Gastrocnemius medialis (tissue), 4 donors: ENCODE data around the gene APOL5. TPM values are rescaled to one million over a fixed set of nuclear protein-coding genes. Genes with fewer than 3 reads are reported as not detected.
"Not testable (repeated sequence)": the region's sequence is repeated elsewhere in the genome, so short reads cannot be mapped to it uniquely, and the experiment has no call there.

Experiments used
- ATAC-seq, 2 donors: fragments of 150-250 bp; one replicate each; pipeline ENCODE4 v1.9.1; 2016
- DNase-seq, 2 donors: peaks; one replicate each; pipeline ENCODE4 v3.0.0-alpha.2; 2019
- H3K27ac ChIP-seq, 4 donors: fragments of 200-600 bp; sonication (generic); 1 replicate in 1 of 4; 2 replicates in 3 of 4; pipeline ENCODE4 v1.5.1; 2016 to 2018; ENCODE audit warnings: mild to moderate bottlenecking in 2 of 4, moderate library complexity in 1 of 4
- H3K27me3 ChIP-seq, 3 donors: fragments of 200-600 bp; sonication (generic) in 2 of 3; 1 replicate in 1 of 3; 2 replicates in 2 of 3; pipeline versions ENCODE4 v1.5.1 to v1.6.0; 2016 to 2019; ENCODE audit warnings: mild to moderate bottlenecking in 1 of 3, moderate library complexity in 1 of 3
- H3K36me3 ChIP-seq, 2 donors: fragments of 200-600 bp; sonication (generic) in 1 of 2; one replicate each; pipeline ENCODE4 v1.5.1; 2017 to 2018
- H3K4me1 ChIP-seq, 2 donors: fragments of 200-600 bp; sonication (generic) in 1 of 2; one replicate each; pipeline ENCODE4 v1.5.1; 2016 to 2017; ENCODE audit warnings: mild to moderate bottlenecking in 2 of 2
- H3K4me3 ChIP-seq, 4 donors: fragments of 200-600 bp; sonication (generic) in 3 of 4; 1 replicate in 1 of 4; 2 replicates in 3 of 4; pipeline ENCODE4 v1.5.1; 2016 to 2019; ENCODE audit warnings: mild to moderate bottlenecking in 2 of 4
- H3K9me3 ChIP-seq, 3 donors: fragments of 200-600 bp; sonication (generic) in 2 of 3; 1 replicate in 1 of 3; 2 replicates in 2 of 3; pipeline ENCODE4 v1.5.1; 2016 to 2019
- CTCF ChIP-seq, 5 experiments: fragments of 450-650 bp in 3 of 5; fragments of 200-600 bp in 2 of 5; sonication (generic) in 2 of 5; IDR thresholded peaks in 4 of 5; conservative IDR thresholded peaks in 1 of 5; 1 replicate in 4 of 5; 2 replicates in 1 of 5; pipeline ENCODE4 v1.5.1; 2016 to 2019; ENCODE audit warnings: antibody characterized with exemption in 5 of 5, mild to moderate bottlenecking in 3 of 5, moderate library complexity in 3 of 5
- POLR2A ChIP-seq, 2 donors: fragments of 450-650 bp; IDR thresholded peaks; one replicate each; pipeline ENCODE4 v1.6.1; 2017; ENCODE audit warnings: antibody characterized with exemption in 2 of 2, mild to moderate bottlenecking in 2 of 2, moderate library complexity in 2 of 2
- in situ Hi-C, 4 donors: fragments of 200-750 bp; cut with MboI; loops; one replicate each; pipeline versions ENCODE4 v1.15.0 to v1.8.0; 2017; ENCODE audit warnings: low sequenced_read_pairs in 4 of 4
- intact Hi-C: fragments of 100-400 bp; cut with DNase I; formaldehyde crosslinking; loops from one replicate; pipeline ENCODE4 v1.15.1; 2023; ENCODE audit warnings: low total_unique reads
- total RNA-seq, 4 donors: library from RNA; depleted of rRNA; stranded (reverse); fragments of >200 nt; gene quantifications; one replicate each; pipeline versions ENCODE4 v1.1.0 to v1.2.3, GENCODE V29; 2016

APOL5 gene
- total RNA-seq, 4 donors from 2014 or later: 0.29 TPM; not detected in 3

- no peak overlapping the region for H3K27ac ChIP-seq
Observed at GRCh38 chr22:35734517-35734827, 16.8 kb downstream of the APOL5 start.

GRCh38 chr22:35735542-35735941 is 17.9 kb downstream of the APOL5 start:
- no peak for DNase-seq
- Histone ChIP-seq H3K4me1 (peaks cover 19 to 24% of the 10 kb centered on the region in 2 donors), H3K4me3 (no peak overlapping the region), H3K9me3 (no peaks in the 10 kb centered on the region), H3K36me3 (peaks cover 0 to 7% of the 10 kb centered on the region in 2 donors), H3K27ac (no peak overlapping the region), H3K27me3 (no peaks in the 10 kb centered on the region)
- TF ChIP-seq POLR2A (IDR thresholded peaks at IDR 0.05): no peak
- no peak for TF ChIP-seq CTCF (IDR thresholded peaks at IDR 0.05 in 4 of 5, conservative IDR thresholded peaks at IDR 0.05 in 1 of 5)
- intact Hi-C loops: loop anchor here (10.0 kb wide), 1 partner anchor 301 kb away; no protein-coding TSS in a partner anchor
- in situ Hi-C loops: loop anchor here in 1 of 4 donors (10.0 kb wide), 1 partner anchor 101 kb away; no protein-coding TSS in a partner anchor
- no peak for ATAC-seq

More at GRCh38 chr22:35734517-35734827, 16.8 kb downstream of the APOL5 start:
- Histone ChIP-seq H3K4me1 (peaks cover 11 to 13% of the 10 kb centered on the region in 2 donors), H3K27me3 (no peaks in the 10 kb centered on the region), H3K9me3 (no peaks in the 10 kb centered on the region), H3K4me3 (no peak overlapping the region), H3K36me3 (peaks cover 0 to 7% of the 10 kb centered on the region in 2 donors)
- intact Hi-C loops: loop anchor here (10.0 kb wide), 1 partner anchor 300 kb away; no protein-coding TSS in a partner anchor
- in situ Hi-C loops: loop anchor here in 1 of 4 donors (10.0 kb wide), 1 partner anchor 100 kb away; no protein-coding TSS in a partner anchor
- DNase-seq (no peak), ATAC-seq (no peak)
- no peak for TF ChIP-seq POLR2A (IDR thresholded peaks at IDR 0.05)
- no peak for TF ChIP-seq CTCF (IDR thresholded peaks at IDR 0.05 in 4 of 5, conservative IDR thresholded peaks at IDR 0.05 in 1 of 5)

GRCh38 chr22:35736166-35736565 is 18.5 kb downstream of the APOL5 start:
- no peak for TF ChIP-seq POLR2A (IDR thresholded peaks at IDR 0.05)
- TF ChIP-seq CTCF (IDR thresholded peaks at IDR 0.05 in 4 of 5, conservative IDR thresholded peaks at IDR 0.05 in 1 of 5): no peak
- Histone ChIP-seq H3K9me3 (no peaks in the 10 kb centered on the region), H3K27ac (no peak overlapping the region), H3K4me1 (peaks cover 25 to 26% of the 10 kb centered on the region in 2 donors), H3K4me3 (no peak overlapping the region), H3K36me3 (peaks cover 0 to 7% of the 10 kb centered on the region in 2 donors), H3K27me3 (no peaks in the 10 kb centered on the region)
- in situ Hi-C loops (loop anchor here in 1 of 4 donors (10.0 kb wide), 1 partner anchor 101 kb away; no protein-coding TSS in a partner anchor), intact Hi-C loops (loop anchor here (10.0 kb wide), 1 partner anchor 301 kb away; no protein-coding TSS in a partner anchor)
- no peak for DNase-seq
- no peak for ATAC-seq

- H3K9me3 ChIP-seq: no peaks in the 10 kb centered on the region
- no peak overlapping the region for H3K4me3 ChIP-seq
- TF ChIP-seq POLR2A (IDR thresholded peaks at IDR 0.05): no peak
- TF ChIP-seq CTCF (IDR thresholded peaks at IDR 0.05 in 4 of 5, conservative IDR thresholded peaks at IDR 0.05 in 1 of 5): no peak
- peaks cover 0 to 7% of the 10 kb centered on the region in 2 donors for H3K36me3 ChIP-seq
- no peak overlapping the region for H3K27ac ChIP-seq
- in situ Hi-C loops (loop anchor here in 1 of 4 donors (10.0 kb wide), 1 partner anchor 102 kb away; no protein-coding TSS in a partner anchor), intact Hi-C loops (loop anchor here (10.0 kb wide), 1 partner anchor 302 kb away; no protein-coding TSS in a partner anchor)
- ATAC-seq (no peak), DNase-seq (no peak)
- no peaks in the 10 kb centered on the region for H3K27me3 ChIP-seq
- H3K4me1 ChIP-seq: peaks cover 29 to 30% of the 10 kb centered on the region in 2 donors
Observed at GRCh38 chr22:35736701-35737100, 19.0 kb downstream of the APOL5 start.

- H3K36me3 ChIP-seq, DNase-seq, H3K27me3 ChIP-seq, H3K9me3 ChIP-seq, H3K4me3 ChIP-seq, H3K27ac ChIP-seq, ATAC-seq: not testable (repeated sequence)
- peaks cover 39 to 41% of the 10 kb centered on the region in 2 donors for H3K4me1 ChIP-seq
- intact Hi-C loops: loop anchor here (10.0 kb wide), 1 partner anchor 303 kb away; no protein-coding TSS in a partner anchor
- in situ Hi-C loops: loop anchor here in 1 of 4 donors (10.0 kb wide), 1 partner anchor 103 kb away; no protein-coding TSS in a partner anchor
Observed at GRCh38 chr22:35737886-35738285, 20.2 kb downstream of the APOL5 start.
